K562 (cell line): ENCODE data around the gene TMEM270. TPM values are rescaled to one million over a fixed set of nuclear protein-coding genes. Genes with fewer than 3 reads are reported as not detected.

ENCODE experiments used
- CBX3 ChIP-seq, 2 experiments: IDR thresholded peaks; 1 replicate in 1 of 2; 2 replicates in 1 of 2; pipeline ENCODE4 v1.6.1; 2012; ENCODE audit warnings: inconsistent platforms in 2 of 2, low read length in 2 of 2, borderline replicate concordance in 1 of 2, control low read depth in 1 of 2
- DACH1 ChIP-seq: fragments of 450-650 bp; IDR thresholded peaks from 2 replicates; pipeline ENCODE4 v1.6.1; 2018; ENCODE audit not compliant: partially characterized antibody
- FOXM1 ChIP-seq, 2 experiments: fragments of 450-650 bp in 1 of 2; sonication (generic) in 1 of 2; formaldehyde crosslinking in 1 of 2; IDR thresholded peaks; 2 replicates each; pipeline versions ENCODE4 v1.6.1 to v1.9.0; 2017 to 2022; ENCODE audit warnings: low read depth in 2 of 2, mild to moderate bottlenecking in 2 of 2, missing genetic modification reagents in 1 of 2, moderate library complexity in 1 of 2
- LCOR ChIP-seq: sonication (generic); formaldehyde crosslinking; IDR thresholded peaks from 2 replicates; pipeline ENCODE4 v1.8.0; 2022; ENCODE audit warnings: mild to moderate bottlenecking, missing genetic modification reagents
- MTA3 ChIP-seq: fragments of 450-650 bp; formaldehyde crosslinking; IDR thresholded peaks from 2 replicates; pipeline ENCODE4 v1.6.1; 2017; ENCODE audit warnings: mild to moderate bottlenecking, borderline replicate concordance
- PRDM10 ChIP-seq: fragments of 450-650 bp; IDR thresholded peaks from 2 replicates; pipeline ENCODE4 v1.6.1; 2018; ENCODE audit not compliant: partially characterized antibody
- RCOR1 ChIP-seq, 2 experiments: IDR thresholded peaks; 2 replicates each; pipeline ENCODE4 v1.6.1; 2012; ENCODE audit warnings: low read depth in 2 of 2, low read length in 2 of 2, borderline replicate concordance in 1 of 2, improper control_type of control experiment in 1 of 2
- TAL1 ChIP-seq: fragments of 450-650 bp; IDR thresholded peaks from 2 replicates; pipeline ENCODE4 v1.6.1; 2016; ENCODE audit warnings: mild to moderate bottlenecking
- TFAP4 ChIP-seq: sonication (generic); formaldehyde crosslinking; IDR thresholded peaks from 2 replicates; pipeline ENCODE4 v1.8.0; 2022; ENCODE audit warnings: missing genetic modification reagents, mild to moderate bottlenecking, moderate library complexity, borderline replicate concordance
- ZBTB9 ChIP-seq: fragments of 450-650 bp; formaldehyde crosslinking; IDR thresholded peaks from 2 replicates; pipeline ENCODE4 v1.4.0; 2020; ENCODE audit warnings: mild to moderate bottlenecking, moderate library complexity
- ZNF583 ChIP-seq: fragments of 250-450 bp; sonication (Bioruptor Pico); IDR thresholded peaks from 2 replicates; pipeline ENCODE4 v1.4.0; 2020
- polyA plus RNA-seq, 8 experiments: library from polyadenylated mRNA; depleted of rRNA in 4 of 8; stranded (reverse) in 5 of 8; unstranded in 3 of 8; fragments of >200 nt; fragmentation: Nextera tagmentation in 2 of 8; fragmentation: Illumina TruSeq in 1 of 8; extraction: Ambion mirVana in 2 of 8; extraction: Trizol in 1 of 8; gene quantifications; 2 replicates each; pipeline versions ENCODE4 v1.2.1 to v1.2.3, GENCODE V29; 2011 to 2014; ENCODE audit warnings: inconsistent platforms in 1 of 8, missing spikeins in 1 of 8
- total RNA-seq, 7 experiments: library from RNA; depleted of rRNA in 6 of 7; stranded (reverse); fragments of >200 nt in 6 of 7; fragmentation: Illumina TruSeq in 2 of 7; extraction: Trizol in 2 of 7; gene quantifications; 2 replicates each; pipeline versions ENCODE4 v1.2.1 to v1.2.3, GENCODE V29; 2011 to 2021; ENCODE audit warnings: low replicate concordance in 1 of 7

TMEM270 gene
- total and polyA plus RNA-seq, 9 of the 15 experiments (the other 6 are each of a cell fraction or from before 2014, with no cell fraction given): not detected

GRCh38 chr7:73811760-73812168 is 49.2 kb upstream of the TMEM270 start (continued):
- no peak for TF ChIP-seq ZNF583
- 0 out of 2 replicates have a peak, but pooled peaks have one; percentile 49 for TF ChIP-seq MTA3
- peak; percentile 39; the same call in 1 of the 2 replicates for TF ChIP-seq TFAP4 (CRISPR knock-in tag)
- peak; percentile 19 for TF ChIP-seq PRDM10
- TF ChIP-seq FOXM1 (IDR thresholded peaks at IDR 0.05; ENCODE audit: low read depth): peak; percentile 79; the same call in 1 of the 2 replicates
- TF ChIP-seq FOXM1 (CRISPR knock-in tag; IDR thresholded peaks at IDR 0.05; ENCODE audit: low read depth): no peak
- TF ChIP-seq ZBTB9: no peak
- no peak for TF ChIP-seq TAL1
- TF ChIP-seq LCOR (CRISPR knock-in tag): peak; percentile 66; the same call in 1 of the 2 replicates
- TF ChIP-seq RCOR1 (IDR thresholded peaks at IDR 0.05; ENCODE audit: borderline replicate concordance in 1 of 2, low read depth in 2 of 2, low read length in 2 of 2): peak in 1 of 2 experiments; percentile 47; a peak in 1 of 4 replicates
- peak in 1 of 2 experiments; percentile 40; a peak in 1 of 3 replicates for TF ChIP-seq CBX3 (IDR thresholded peaks at IDR 0.05; ENCODE audit: borderline replicate concordance in 1 of 2, low read length in 2 of 2)
- peak; percentile 12 for TF ChIP-seq DACH1
- TF ChIP-seq, all 486 proteins: peak for 44
